Astrocyte (in vitro differentiated cells and primary cell): ENCODE measurements around the gene CFHR5. TPM values are rescaled to one million over a fixed set of nuclear protein-coding genes. Genes with fewer than 3 reads are reported as not detected.

Experiments used
- DNase-seq: peaks from one replicate; pipeline ENCODE4 v3.0.0-alpha.2; 2010; ENCODE audit warnings: low read depth
- FAIRE-seq: peaks from 2 replicates; lab custom pipeline; 2011; peaks lifted over from hg19 to GRCh38; lab: Jason Lieb, UNC
- H2AFZ ChIP-seq: 2 replicates; pipeline ENCODE4 v1.6.0; 2012; ENCODE audit warnings: low read depth, low read length, inconsistent platforms
- H3K27ac ChIP-seq: 2 replicates; pipeline ENCODE4 v1.5.1; 2011; ENCODE audit warnings: low read depth, low read length, inconsistent platforms
- H3K27me3 ChIP-seq: 2 replicates; pipeline ENCODE4 v1.6.0; 2011; ENCODE audit warnings: low read length, inconsistent platforms; ENCODE audit not compliant: insufficient read depth
- H3K36me3 ChIP-seq: 2 replicates; pipeline ENCODE4 v1.5.1; 2011; ENCODE audit warnings: low read length, inconsistent platforms; ENCODE audit not compliant: insufficient read depth
- H3K4me1 ChIP-seq: 2 replicates; pipeline ENCODE4 v1.5.1; 2011; ENCODE audit warnings: low read length, inconsistent platforms; ENCODE audit not compliant: insufficient read depth
- H3K4me2 ChIP-seq: 2 replicates; pipeline ENCODE4 v1.6.0; 2012; ENCODE audit warnings: low read length, inconsistent platforms
- H3K4me3 ChIP-seq: 2 replicates; pipeline ENCODE4 v1.5.1; 2011; ENCODE audit warnings: low read depth, mild to moderate bottlenecking, low read length, inconsistent platforms; ENCODE audit not compliant: insufficient read depth
- H3K79me2 ChIP-seq: 2 replicates; pipeline ENCODE4 v1.6.0; 2012; ENCODE audit warnings: mild to moderate bottlenecking, low read length, inconsistent platforms; ENCODE audit not compliant: insufficient read depth
- H3K9ac ChIP-seq: 2 replicates; pipeline ENCODE4 v1.6.0; 2012; ENCODE audit warnings: mild to moderate bottlenecking, low read length, inconsistent platforms
- H3K9me3 ChIP-seq: 2 replicates; pipeline ENCODE4 v1.5.1; 2012; ENCODE audit warnings: low read depth, mild to moderate bottlenecking, low read length, inconsistent platforms; ENCODE audit not compliant: insufficient read depth
- H4K20me1 ChIP-seq: 2 replicates; pipeline ENCODE4 v1.6.0; 2012; ENCODE audit warnings: low read length, inconsistent platforms; ENCODE audit not compliant: insufficient read depth
- H3K27ac Mint-ChIP-seq: one replicate; pipeline ENCODE4 v1.8.0; 2021; ENCODE audit warnings: mild to moderate bottlenecking, mixed read lengths; ENCODE audit not compliant: unreplicated experiment
- H3K27me3 Mint-ChIP-seq: one replicate; pipeline ENCODE4 v1.8.0; 2021; ENCODE audit warnings: low read depth, mixed read lengths; ENCODE audit not compliant: unreplicated experiment
- H3K36me3 Mint-ChIP-seq: one replicate; pipeline ENCODE4 v1.8.0; 2021; ENCODE audit warnings: low read depth, mixed read lengths; ENCODE audit not compliant: unreplicated experiment
- H3K4me1 Mint-ChIP-seq: one replicate; pipeline ENCODE4 v1.8.0; 2021; ENCODE audit warnings: low read depth, mixed read lengths; ENCODE audit not compliant: unreplicated experiment
- H3K4me3 Mint-ChIP-seq: one replicate; pipeline ENCODE4 v1.8.0; 2021; ENCODE audit warnings: mild to moderate bottlenecking, moderate library complexity, mixed read lengths; ENCODE audit not compliant: unreplicated experiment
- H3K9me3 Mint-ChIP-seq: one replicate; pipeline ENCODE4 v1.8.0; 2021; ENCODE audit warnings: mild to moderate bottlenecking, mixed read lengths; ENCODE audit not compliant: unreplicated experiment
- CTCF ChIP-seq: IDR thresholded peaks from 2 replicates; pipeline ENCODE4 v1.5.1; 2011; ENCODE audit warnings: low read depth, mild to moderate bottlenecking, inconsistent platforms, low read length, moderate library complexity; ENCODE audit not compliant: insufficient read depth
- EZH2 ChIP-seq: IDR thresholded peaks from 2 replicates; pipeline ENCODE4 v1.6.1; 2012; ENCODE audit warnings: mild to moderate bottlenecking, low read length, inconsistent platforms; ENCODE audit not compliant: insufficient read depth
- total RNA-seq: library from RNA; stranded (reverse); gene quantifications from 2 replicates; pipeline ENCODE4 v1.2.1, GENCODE V29; 2021

Gene CFHR5
- total RNA-seq, 1 donor from 2014 or later = not detected

- H3K36me3 ChIP-seq = no peaks in the 10 kb centered on the region
- no peaks in the 10 kb centered on the region for H3K9me3 Mint-ChIP-seq
- TF ChIP-seq CTCF (no peak), EZH2 (no peak)
Observed at GRCh38 chr1:196960854-196961253, 16.5 kb upstream of the CFHR5 start.

GRCh38 chr1:196970182-196970581, 7.2 kb upstream of the CFHR5 start:
- Histone ChIP-seq H3K9me3 (no peaks in the 10 kb centered on the region), H3K4me1 (no peaks in the 10 kb centered on the region), H3K27ac (no peak overlapping the region), H3K27me3 (no peaks in the 10 kb centered on the region), H3K36me3 (no peaks in the 10 kb centered on the region), H3K9ac (no peak overlapping the region), H3K4me3 (no peak overlapping the region), H3K79me2 (no peaks in the 10 kb centered on the region), H2AFZ (no peak overlapping the region), H3K4me2 (no peak overlapping the region), H4K20me1 (no peaks in the 10 kb centered on the region)
- TF ChIP-seq EZH2 (no peak), CTCF (no peak)
- Mint-ChIP-seq H3K4me1 (no peaks in the 10 kb centered on the region), H3K27ac (no peak overlapping the region), H3K36me3 (no peaks in the 10 kb centered on the region), H3K27me3 (no peaks in the 10 kb centered on the region), H3K9me3 (no peaks in the 10 kb centered on the region), H3K4me3 (no peak overlapping the region)
- DNase-seq = no peak
- no peak for FAIRE-seq

More at GRCh38 chr1:196960854-196961253, 16.5 kb upstream of the CFHR5 start:
- no peaks in the 10 kb centered on the region for H3K27me3 Mint-ChIP-seq
- Histone ChIP-seq H3K27me3 (no peaks in the 10 kb centered on the region), H3K27ac (no peak overlapping the region), H3K4me1 (no peaks in the 10 kb centered on the region), H2AFZ (no peak overlapping the region), H4K20me1 (no peaks in the 10 kb centered on the region), H3K4me3 (no peak overlapping the region), H3K79me2 (no peaks in the 10 kb centered on the region), H3K9me3 (no peaks in the 10 kb centered on the region), H3K4me2 (no peak overlapping the region), H3K9ac (no peak overlapping the region)
- DNase-seq = no peak
- H3K4me1 Mint-ChIP-seq = no peaks in the 10 kb centered on the region
- no peaks in the 10 kb centered on the region for H3K36me3 Mint-ChIP-seq
- no peak overlapping the region for H3K4me3 Mint-ChIP-seq
- H3K27ac Mint-ChIP-seq = no peak overlapping the region
- no peak for FAIRE-seq

GRCh38 chr1:196976278-196976677, 1.1 kb upstream of the CFHR5 start:
- Mint-ChIP-seq H3K27me3 (no peaks in the 10 kb centered on the region), H3K36me3 (no peaks in the 10 kb centered on the region), H3K4me3 (no peak overlapping the region), H3K9me3 (no peaks in the 10 kb centered on the region), H3K27ac (no peak overlapping the region), H3K4me1 (no peaks in the 10 kb centered on the region)
- Histone ChIP-seq H3K36me3 (no peaks in the 10 kb centered on the region), H2AFZ (no peak overlapping the region), H3K27me3 (no peaks in the 10 kb centered on the region), H3K9me3 (no peaks in the 10 kb centered on the region), H3K4me2 (no peak overlapping the region), H3K4me1 (no peaks in the 10 kb centered on the region), H3K4me3 (no peak overlapping the region), H3K9ac (no peak overlapping the region), H3K79me2 (no peaks in the 10 kb centered on the region), H4K20me1 (no peaks in the 10 kb centered on the region), H3K27ac (no peak overlapping the region)
- TF ChIP-seq CTCF (no peak), EZH2 (no peak)
- FAIRE-seq (no peak), DNase-seq (no peak)
